Hindlimb muscle (tissue), 1 donor: ENCODE results near the gene SETDB2. TPM values are rescaled to one million over a fixed set of nuclear protein-coding genes. Genes with fewer than 3 reads are reported as not detected.

Experiments
- DNase-seq: peaks from one replicate; pipeline ENCODE4 v3.0.0-alpha.2; 2013
- polyA plus RNA-seq: library from polyadenylated mRNA; unstranded; fragments of 120-200 nt; gene quantifications from one replicate; pipeline ENCODE4 v1.2.1, GENCODE V29; 2013; ENCODE audit not compliant: insufficient read length

The SETDB2 gene, protein sequence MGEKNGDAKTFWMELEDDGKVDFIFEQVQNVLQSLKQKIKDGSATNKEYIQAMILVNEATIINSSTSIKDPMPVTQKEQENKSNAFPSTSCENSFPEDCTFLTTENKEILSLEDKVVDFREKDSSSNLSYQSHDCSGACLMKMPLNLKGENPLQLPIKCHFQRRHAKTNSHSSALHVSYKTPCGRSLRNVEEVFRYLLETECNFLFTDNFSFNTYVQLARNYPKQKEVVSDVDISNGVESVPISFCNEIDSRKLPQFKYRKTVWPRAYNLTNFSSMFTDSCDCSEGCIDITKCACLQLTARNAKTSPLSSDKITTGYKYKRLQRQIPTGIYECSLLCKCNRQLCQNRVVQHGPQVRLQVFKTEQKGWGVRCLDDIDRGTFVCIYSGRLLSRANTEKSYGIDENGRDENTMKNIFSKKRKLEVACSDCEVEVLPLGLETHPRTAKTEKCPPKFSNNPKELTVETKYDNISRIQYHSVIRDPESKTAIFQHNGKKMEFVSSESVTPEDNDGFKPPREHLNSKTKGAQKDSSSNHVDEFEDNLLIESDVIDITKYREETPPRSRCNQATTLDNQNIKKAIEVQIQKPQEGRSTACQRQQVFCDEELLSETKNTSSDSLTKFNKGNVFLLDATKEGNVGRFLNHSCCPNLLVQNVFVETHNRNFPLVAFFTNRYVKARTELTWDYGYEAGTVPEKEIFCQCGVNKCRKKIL
- 8.5 TPM for polyA plus RNA-seq

DNA sequence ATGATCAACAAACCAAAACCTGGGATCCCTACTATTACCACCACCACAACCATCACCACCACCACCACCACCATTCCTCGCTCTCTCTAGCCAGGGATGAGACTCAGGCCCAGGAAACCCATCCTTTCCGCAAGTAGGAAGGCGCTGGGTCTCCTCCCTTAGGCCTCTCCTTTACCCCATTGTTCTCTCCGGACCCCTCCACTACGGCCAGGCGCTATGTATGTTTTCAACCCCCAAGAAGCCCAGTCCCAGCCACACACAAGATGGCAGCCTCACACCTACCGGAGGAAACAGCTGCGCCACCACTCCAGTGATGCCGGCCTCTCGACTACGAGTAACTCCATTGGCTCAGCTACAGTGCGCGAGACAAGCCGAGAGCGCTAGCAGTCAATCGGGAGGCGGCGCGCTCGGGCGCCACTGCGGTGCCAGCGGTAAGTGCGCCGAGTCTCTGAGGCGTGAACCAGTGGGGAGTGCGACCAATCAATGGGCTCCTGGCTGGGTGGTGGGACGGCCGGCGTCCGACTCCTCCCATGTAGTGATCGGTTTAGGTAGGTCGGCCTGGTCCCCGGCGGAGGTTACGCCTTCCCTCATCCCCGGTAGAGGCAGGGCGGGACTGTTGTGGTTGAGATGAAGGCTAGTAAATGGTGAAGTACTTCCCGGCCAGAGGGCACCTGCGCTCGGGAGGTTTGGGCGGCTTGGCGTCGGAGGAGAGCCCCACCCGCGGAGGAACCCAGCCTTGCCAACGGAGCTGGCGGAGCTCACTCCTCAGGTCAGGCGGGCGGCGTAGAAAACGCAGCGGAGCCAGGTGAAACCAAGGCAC is at the start of gene SETDB2, which contains the start of gene CAB39L:
Gene SETDB2, plus strand, starts transcription at position 571 of the 820 bp plus-strand sequence. CDS start 7,620 bp downstream, outside the sequence.
Gene CAB39L, minus strand, starts transcription at position 361 of the 820 bp plus-strand sequence. CDS start 61,154 bp downstream, outside the sequence.
- peak; percentile 98 for DNase-seq

DNA sequence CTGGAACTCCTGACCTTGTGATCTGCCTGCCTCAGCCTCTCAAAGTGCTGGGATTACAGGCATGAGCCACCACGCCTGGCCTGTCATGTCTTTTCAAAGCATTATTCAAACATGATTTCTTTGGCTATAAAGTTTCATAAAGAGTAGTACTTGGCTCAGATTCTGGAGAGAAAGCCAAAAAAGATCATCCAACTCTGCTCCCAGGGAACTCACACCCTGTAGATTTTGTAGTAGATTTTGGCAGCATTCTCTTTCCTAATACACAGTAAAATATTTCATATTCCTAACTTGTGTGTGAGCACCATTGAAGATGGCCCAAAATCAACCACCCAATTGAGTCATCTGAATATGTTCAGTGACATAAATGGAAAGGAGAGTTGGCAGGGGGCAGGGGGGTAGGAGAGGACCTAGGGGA is 48.6 kb upstream of the SETDB2 start:
- peak; percentile 65 for DNase-seq

DNA sequence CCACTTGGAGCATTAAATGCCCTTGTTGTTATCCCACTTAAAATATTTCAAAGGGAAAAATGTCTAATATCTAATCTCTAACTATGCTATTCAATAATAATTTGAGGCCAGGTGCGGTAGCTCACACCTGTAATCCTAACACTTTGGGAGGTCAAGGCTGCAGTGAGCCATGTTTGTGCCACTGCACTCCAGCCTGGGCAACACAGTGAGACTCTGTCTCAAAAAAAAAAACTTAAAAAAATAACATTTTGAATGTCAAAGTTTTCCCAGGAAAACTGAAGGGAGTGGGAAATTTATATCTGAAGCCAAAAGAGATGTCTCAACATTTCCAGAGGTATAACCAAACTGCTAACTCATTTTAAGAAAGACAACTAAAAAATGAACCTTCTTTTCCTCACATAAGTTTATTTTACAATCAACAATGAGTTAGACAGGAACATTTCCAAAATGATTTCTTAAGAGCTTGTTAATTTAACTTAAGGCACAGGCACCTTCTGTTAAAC is 48.1 kb upstream of the SETDB2 start:
- DNase-seq: peak; percentile 38

DNA sequence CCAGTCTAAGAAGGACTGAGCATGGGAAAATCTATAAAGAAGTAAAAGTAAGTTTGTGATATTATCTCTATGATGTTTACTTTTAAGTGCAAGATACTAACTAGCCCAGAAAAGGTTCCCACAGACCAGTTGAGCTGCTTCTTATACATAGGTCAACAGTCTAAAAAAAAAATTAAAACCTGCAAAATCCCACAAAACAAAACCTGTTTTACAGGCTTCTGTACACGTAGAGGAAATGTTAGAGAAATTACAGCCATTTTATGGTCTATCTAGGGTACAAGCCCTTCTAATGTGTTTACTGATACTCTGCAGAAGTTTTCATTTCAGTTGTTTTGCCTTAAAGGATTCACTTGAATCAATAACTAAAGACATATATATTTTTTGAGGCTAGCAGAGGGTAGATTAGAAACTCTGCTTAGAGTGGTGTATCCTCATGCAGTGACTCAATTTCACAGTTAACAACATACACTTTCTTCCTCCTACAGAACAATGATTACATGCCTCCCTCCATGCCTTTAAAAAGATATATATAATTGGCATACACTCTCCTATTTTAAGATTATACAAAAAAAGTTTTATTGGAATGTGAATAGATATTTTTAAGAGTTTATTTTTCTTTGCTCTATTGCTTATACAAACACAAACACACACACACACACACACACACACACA is 44.1 kb upstream of the SETDB2 start:
- DNase-seq: no peak

DNA sequence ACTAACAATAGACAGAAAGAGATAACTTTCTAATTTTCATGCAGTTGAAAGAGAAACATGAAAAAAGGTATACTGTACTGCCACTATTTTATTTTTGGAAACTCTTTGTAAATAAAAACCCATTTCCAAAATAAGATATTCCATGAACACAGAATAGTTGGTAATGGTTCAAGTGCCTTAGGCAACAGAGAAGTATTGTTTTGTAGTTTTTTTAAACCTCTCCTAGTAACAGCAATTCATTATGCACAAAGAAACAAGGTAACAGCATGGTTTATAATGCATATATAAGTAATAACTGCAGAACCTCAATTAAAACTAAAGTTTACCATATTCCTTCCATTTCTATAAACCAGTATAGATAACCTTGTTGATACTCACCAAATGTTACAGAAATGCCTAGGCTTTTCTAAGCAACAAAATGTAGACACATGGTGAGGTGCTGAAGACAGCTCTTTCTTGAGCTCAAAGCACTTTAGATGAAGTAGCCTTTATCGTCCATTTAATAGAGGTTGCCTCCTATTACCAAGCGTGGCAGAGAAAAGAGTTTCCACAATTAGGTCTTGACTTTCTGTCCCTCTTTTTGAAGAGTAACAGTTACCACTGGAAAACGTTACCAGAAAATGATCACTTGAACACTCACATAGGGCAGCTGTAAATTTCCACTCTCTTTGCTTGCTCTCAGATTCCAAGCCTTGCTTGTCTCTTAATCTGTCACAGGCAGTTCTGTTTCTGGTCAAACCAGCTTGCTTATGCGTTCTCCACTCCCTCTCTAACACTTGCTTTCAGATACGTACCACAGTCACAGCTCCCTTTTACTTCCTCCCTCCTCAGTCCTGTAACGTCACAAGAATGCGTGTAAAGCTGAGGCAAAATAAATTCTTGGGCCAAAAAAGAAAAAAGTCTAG is 43.1 kb upstream of the SETDB2 start:
- peak; percentile 32 for DNase-seq

DNA sequence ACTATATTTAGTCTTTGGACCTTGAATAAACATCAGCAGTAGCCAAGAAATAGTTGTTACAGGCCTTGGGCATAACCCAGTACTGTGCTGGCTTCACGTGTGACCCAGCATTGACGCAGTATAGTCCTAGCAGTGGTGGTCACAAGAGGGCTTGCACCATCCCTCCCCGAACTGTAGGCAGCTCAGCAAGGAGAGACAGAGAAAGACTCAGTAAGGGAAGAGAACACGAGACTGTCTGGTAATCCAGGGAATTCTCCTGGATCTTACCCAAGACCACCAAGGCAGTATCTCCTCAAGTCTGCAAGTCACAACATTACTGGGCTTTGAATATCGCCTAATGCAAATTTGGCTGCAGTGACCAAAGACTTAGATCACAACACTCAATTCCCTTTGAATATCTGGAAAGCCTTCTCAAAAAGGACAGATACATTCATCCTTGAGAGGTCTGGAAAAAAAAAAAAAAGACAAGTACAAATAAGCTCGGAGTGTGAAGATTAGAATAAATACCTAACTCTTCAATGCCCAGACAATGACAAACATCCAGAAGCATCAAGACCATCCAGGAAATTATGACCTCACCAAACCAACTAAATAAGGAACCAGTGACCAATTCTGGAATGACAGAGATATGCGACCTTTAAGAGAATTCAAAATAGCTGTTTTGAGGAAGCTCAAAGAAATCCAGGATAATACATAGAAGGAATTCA is 39.9 kb upstream of the SETDB2 start:
- DNase-seq: no peak

DNA sequence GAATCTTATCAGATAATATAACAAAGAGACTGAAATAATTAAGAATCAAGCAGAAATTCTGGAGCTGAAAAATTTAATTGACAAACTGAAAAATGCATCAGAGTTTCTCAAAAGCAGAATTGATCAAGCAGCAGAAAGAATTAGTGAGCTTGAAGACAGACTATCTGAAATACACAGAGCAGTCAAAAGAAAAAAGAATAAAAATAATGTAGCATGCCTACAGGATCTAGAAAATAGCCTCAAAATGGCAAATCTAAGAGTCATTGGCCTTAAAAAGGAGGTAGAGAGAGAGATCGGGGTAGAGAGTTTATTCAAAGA is 39.4 kb upstream of the SETDB2 start:
- no peak for DNase-seq

DNA sequence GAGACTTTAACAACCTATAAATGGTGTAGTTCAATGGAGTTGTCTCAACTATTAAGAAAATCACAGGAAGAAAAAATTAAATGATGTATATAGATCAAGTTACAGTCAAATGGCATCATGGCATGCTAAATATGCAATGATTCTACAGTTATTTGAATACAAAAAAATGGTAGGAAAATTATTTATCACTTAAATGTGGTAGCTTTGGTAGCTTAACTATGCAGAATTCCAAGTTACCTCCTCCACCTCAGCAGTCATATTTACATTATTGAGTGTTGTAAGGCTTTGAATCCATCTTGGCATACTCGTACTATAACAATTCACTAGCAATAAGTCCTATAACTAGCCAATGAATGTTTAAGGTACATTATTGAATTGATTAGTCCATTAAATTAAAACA is 37.0 kb upstream of the SETDB2 start:
- DNase-seq: no peak

DNA sequence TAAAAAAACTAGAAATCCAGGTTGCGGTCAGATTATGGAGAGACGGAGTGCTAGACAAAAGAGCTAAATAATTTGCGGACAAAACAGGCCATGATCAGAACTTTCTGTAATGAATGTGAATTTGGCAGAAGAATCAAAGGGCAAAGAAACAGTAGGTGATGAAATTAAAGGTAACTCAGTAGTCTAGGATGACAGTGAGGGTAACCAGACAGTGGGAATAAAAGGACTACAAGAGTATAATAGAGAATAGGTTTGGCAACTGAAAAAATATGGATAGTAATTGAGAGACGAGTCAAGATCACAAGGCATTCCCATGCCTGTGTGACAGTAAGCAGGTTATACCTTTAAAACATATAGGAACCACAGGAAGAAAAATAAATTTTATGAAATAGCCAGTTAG is 36.1 kb upstream of the SETDB2 start:
- DNase-seq: no peak

DNA sequence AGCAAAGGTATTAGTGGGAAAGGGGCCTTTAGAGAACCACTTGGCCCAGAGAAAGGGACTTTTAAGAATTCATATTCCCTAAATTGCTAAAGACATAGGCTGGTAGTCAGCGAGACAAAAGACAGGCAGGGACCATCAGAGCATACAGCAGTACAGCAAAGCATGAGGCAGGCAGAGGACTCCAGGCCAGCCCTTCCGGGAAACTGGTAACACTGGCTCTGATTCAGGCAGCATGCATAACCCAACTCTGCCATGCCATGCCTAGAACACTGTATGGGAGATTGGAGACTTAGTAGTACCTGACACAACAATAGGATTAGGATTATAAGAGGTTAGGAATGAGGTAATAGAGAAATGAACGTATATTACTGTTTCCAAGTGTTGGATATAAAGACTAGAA is 35.1 kb upstream of the SETDB2 start:
- no peak for DNase-seq

DNA sequence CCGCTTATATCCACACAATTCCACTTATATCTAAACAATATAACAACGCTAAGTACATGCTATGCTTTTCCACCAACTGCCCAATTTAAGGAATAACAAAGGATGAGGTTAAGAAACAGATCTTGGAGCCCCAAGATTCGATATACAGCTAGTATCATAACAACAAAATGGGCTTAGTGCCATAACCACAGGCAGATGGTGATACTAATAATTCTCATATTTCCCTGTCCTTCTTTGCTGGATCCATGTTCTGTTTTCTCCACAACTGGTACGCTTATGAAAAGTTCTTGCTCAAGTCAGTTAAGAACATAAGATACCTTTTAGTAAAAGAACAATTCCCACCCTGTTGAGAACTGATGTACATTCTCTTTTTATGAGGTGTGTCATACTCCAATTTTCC is 34.1 kb upstream of the SETDB2 start:
- DNase-seq: no peak

DNA sequence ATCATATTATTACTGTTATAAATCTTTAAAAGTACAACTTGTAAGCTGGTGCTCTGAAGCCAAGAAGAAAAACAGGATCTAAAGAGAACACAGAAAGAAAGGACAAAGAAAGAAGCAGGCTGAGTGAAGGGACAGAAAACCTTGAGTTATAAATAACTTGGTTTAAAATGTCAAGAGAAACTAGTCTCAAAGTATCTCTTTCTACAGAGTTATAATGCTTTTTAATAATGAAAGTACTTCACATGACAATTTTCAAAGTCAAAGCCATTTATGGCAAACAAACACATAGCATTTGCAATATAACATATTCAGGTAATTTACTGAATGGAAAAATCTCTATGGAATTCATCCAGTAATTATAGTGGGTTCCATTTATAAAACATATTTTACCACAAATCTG is 33.6 kb upstream of the SETDB2 start:
- DNase-seq: no peak

DNA sequence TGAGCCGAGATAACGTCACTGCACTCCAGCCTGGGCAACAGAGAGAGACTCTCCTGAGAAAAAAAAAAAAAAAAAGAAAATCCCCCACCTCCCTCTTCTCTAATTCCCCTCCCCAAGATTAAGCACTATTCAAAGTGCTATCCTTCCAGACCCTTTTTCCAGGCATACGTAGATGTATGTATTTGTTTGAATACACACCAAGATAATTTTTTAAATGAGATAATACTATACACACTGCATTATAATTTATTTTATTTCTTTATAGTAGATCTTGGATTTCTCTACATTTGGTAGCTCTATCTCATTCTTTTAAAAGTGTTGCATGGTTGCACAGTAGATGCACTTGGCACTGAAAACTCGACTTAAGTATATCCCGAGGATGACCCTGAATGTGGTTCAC is 32.7 kb upstream of the SETDB2 start:
- no peak for DNase-seq

DNA sequence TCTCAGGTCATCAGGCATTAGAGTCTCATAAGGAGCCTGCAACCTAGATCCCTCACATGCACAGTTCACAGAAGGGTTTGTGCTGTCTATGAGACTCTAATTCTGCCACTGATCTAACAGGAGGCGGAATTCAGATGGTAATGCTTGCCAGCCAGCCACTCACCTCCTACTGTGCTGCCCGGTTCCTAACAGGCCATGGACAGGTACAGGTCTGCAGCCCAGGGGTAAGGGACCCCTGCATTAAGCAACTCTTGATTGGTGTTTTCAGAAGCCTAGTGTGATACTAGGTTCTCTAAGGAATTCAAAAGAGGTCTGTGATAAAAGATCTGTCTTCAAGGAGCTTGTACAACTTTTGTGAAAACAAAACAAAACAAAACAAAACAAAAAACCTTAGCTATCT is 31.3 kb upstream of the SETDB2 start:
- no peak for DNase-seq

DNA sequence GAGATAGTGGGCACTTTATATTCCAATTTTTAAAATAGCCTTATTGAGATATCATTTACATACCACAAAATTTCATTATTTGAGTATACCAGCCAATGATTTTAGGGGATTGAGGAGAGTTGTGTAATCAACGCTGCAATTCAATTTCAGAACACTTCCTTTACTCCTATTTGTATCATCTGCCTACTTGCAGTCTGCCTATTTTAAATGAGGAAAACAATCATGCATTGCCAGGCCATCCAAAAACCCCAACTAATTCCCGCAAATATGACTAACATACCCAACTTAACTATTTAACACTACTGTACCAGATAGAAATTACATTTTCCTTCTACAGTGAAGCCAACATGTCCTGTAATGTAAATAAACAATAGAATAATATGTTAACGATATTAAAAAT is 26.9 kb upstream of the SETDB2 start:
- DNase-seq: no peak

DNA sequence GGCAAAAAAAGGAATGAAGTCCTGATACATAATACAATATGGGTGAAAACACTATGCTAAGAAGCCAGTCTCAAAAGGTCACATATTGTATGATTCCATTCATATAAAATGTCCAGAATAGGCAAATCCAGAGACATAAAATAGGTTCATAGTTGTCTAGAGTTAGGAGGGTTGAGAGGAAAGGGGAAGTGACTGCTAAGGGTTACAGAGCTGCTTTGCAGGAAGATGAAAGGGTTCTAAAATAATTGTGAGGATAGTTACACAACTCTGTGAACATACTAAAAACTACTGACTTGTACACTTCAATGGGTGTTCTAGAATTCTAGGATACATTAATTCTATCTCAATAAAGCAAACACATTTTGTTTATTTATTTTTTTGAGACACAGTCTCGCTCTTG is 25.9 kb upstream of the SETDB2 start:
- no peak for DNase-seq

DNA sequence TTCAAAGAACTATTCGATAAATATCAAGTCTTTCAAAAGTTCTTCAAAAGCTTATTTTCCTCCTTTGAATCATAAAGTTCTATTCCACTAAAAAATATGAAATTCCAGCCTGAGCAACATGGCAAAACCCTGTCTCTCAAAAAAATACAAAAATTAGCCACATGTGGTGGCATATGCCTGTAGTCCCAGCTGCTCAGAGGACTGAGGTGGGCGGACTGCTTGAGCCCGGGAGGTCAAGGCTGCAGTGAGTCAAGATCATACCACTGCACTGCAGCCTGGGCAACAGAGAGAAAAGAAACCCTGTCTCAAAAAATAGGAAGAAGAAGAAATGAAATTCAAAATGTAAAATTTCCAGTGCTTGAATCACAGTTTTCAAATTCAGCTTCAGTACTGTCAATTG is 24.8 kb upstream of the SETDB2 start:
- DNase-seq: no peak

DNA sequence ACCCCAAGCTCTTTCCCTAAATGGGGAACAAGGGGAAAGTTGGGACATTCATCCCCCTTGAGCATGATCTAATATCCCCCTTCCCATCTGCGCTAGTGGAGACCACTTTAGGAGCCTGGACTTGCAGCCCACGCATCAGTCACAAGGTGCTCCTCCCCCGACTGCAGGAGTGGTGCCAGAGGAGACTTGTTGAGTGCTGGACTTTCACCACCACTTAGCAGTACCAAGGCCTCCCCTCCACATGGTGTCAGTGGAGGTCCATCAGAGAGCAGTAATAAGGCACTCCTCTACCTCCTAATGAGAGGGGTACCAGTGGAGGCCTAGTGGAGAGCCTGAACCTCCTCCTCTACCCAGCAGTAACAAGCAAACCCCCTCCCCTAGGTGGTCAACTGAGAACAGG is 22.7 kb upstream of the SETDB2 start:
- no peak for DNase-seq

DNA sequence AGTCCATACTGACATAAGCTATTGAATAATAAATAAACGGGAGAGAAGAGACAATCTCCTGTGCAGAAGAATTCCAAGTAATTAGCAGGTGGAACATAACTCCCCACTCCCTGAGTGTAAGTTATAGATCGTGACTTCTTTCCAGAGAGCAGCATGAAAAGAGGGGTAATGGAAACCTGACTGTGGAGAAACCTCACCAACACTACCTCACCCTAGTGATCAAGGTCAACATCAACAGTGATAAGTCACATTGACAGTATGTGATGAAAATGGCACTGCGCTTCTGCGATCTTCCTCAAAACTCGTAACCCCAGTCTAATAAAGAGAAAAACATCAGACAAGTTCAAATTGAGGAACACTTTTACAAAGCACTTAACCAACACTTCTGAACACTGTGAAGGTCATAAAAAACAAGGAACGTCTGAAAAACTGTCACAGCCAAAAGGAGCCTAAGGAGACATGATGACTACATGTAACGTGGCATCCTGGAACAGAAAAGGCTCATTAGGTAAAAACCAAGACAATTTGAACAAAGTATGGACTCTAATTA is 20.0 kb upstream of the SETDB2 start:
- no peak for DNase-seq

DNA sequence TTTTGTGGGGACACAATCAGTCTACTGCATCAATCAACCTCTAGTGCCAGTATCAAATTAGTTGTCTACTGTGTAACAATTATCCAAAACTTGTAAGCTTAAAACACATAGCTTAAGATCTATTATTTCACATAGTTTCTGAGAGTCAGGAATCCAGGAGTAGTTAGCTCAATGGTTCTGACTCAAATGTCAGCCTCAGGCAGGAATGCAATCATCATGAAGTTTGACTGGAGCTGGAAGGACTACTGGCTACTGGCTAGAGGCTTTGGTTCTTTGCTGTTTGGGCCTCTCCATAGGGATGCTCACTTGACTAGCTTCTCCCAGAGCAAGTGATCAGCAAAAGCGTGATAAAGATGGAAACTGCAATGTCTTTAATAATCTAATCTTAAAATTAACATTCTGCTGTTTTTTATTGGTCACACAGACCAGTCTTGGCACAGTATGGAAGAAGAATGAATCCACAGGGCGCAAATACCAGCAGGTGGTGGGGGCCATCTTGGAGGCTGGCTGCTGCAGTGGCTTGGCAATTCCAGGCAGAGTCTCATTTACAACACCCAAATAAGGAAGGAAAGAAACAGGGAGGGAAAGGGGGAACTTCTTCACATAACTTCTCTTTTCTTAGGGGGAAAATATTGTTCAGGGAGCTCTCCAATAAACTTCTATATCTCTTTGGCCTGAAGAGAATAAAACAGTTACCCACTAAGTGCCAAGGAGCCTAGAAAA is 15.9 kb upstream of the SETDB2 start:
- no peak for DNase-seq
